PFSK-1 (cell line): ENCODE measurements around the gene DNAJC27.

Experiments used
- FOXP2 ChIP-seq: optimal IDR thresholded peaks from 2 replicates; pipeline ENCODE3; 2011; ENCODE audit warnings: borderline replicate concordance, control low read depth, inconsistent platforms; ENCODE audit not compliant: insufficient read depth; ENCODE audit errors: extremely low read length, extremely low read depth
- POLR2AphosphoS5 ChIP-seq: IDR thresholded peaks from 2 replicates; pipeline ENCODE4 v1.6.1; 2012; ENCODE audit warnings: low read depth, mild to moderate bottlenecking, control low read depth, low read length, moderate library complexity
- REST ChIP-seq, 2 experiments: IDR thresholded peaks; 2 replicates each; pipeline versions ENCODE4 v1.6.1 to v1.8.0; 2011 to 2012; ENCODE audit warnings: low read depth in 2 of 2, low read length in 2 of 2, control low read depth in 1 of 2, inconsistent platforms in 1 of 2, mild to moderate bottlenecking in 1 of 2, moderate library complexity in 1 of 2; ENCODE audit not compliant: insufficient read depth in 1 of 2
- SIN3A ChIP-seq: IDR thresholded peaks from 2 replicates; pipeline ENCODE4 v1.6.1; 2012; ENCODE audit warnings: mild to moderate bottlenecking, low read length, moderate library complexity, borderline replicate concordance; ENCODE audit not compliant: insufficient read depth
- TAF1 ChIP-seq: IDR thresholded peaks from 2 replicates; pipeline ENCODE4 v1.6.1; 2012; ENCODE audit warnings: low read length, control low read depth, borderline replicate concordance; ENCODE audit not compliant: insufficient read depth

GRCh38 chr2:24935145-24935544, 36.6 kb downstream of the DNAJC27 start:
- TF ChIP-seq POLR2AphosphoS5 (no peak), TAF1 (no peak), REST (IDR thresholded peaks at IDR 0.05; ENCODE audit: insufficient read depth in 1 of 2, low read depth in 2 of 2, low read length in 2 of 2) (no peak), SIN3A (no peak), FOXP2 (no peak)
